DND-41 (cell line): Measurements from ENCODE around the gene GRAMD2B.

Experiments
- CTCF ChIP-seq: IDR thresholded peaks from 2 replicates; pipeline ENCODE4 v1.5.1; 2012; ENCODE audit warnings: borderline replicate concordance, low read length, moderate library complexity, mild to moderate bottlenecking; ENCODE audit not compliant: poor library complexity, severe bottlenecking; ENCODE audit errors: extremely low read depth
- EZH2 ChIP-seq: IDR thresholded peaks from 3 replicates; pipeline ENCODE4 v1.6.1; 2012; ENCODE audit warnings: borderline replicate concordance, low read depth, mild to moderate bottlenecking, moderate library complexity, low read length, inconsistent platforms; ENCODE audit not compliant: severe bottlenecking

GRCh38 chr5:126461838-126462237 is 38.6 kb downstream of the GRAMD2B start:
- TF ChIP-seq CTCF (no peak), EZH2 (no peak)
